Endothelial cell of hepatic sinusoid (primary cell): Measurements from ENCODE around the gene TARBP1.

Source experiments
- in situ Hi-C: cut with HindIII; loops from 2 replicates; pipeline ENCODE4 v1.10.0; 2017; ENCODE audit warnings: low sequenced_read_pairs

TARBP1 gene

DNA sequence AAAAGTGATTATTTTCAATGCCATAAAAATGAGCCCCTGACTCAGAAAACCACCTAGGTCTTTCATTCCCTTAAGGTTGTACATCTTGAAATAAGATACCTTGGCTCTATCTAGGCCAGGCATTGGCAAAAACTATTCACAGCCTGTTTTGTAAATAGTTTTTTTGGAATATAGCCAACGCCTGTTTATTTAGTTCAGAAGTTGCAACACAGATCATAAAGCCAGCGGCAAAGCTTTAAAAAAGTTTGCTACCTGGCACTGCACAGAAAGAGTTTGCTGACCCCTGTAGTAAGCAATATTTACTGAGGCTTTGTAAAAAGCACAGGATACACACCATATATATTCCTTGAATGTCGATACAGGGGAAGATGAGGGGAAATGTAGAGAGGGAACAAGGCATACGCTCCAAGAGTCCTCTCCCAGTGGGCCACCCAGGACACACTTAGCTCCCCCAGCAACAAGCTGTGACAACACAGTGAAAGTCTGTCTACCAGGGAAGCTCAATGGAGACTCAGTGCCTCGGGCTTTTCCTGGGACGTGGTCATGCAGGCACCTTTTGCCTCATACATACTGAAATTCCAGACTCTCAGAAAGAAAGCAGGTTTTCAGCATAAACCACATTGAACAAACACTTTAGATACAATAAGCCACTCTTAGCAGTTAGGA, 20.5 kb downstream of the TARBP1 start:
- in situ Hi-C loops = no loop called here

DNA sequence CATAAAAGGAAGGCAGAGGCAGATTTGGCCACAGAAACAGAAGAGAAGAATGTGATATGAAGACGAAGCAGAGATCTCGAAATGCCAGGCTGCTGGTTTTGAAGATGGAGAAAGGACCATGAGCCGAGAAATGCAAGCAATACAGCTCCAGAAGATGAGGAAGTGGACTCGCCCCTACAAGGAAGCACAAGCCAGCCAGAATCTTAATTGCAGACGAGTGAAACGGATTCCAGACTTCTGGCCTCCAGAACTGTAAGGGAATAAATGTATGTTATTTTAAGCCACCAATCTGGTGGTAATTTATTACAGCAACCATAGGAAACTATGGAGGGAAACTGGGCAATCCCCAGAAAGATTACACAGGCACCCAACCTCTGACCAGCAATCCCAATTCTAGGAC, 24.1 kb downstream of the TARBP1 start:
- in situ Hi-C loops = no loop called here

DNA sequence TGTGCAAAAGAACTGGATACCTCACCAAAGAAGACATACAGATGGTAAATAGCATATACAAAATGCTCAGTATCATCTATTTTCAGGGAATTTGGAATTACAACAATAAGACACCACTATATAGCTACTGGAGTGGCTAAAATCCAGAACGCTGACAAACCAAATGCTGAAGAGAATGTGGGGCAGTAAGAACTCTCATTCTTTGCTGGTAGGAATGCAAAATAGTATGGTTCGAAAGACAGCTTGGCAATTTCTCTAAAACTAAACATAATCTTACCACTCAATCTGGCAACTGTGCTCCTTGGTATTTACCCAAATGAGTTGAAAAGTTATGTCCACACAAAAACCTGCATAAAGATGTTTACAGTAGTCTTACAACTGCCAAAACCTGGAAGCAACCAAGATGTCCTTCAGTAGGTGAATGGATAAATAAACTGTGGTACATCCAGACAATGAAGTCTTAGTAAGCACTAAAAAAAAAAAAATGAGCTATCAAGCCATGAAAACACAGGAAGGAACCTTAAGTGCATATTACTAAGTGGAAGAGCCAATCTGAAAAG, 26.5 kb downstream of the TARBP1 start:
- in situ Hi-C loops = no loop called here

DNA sequence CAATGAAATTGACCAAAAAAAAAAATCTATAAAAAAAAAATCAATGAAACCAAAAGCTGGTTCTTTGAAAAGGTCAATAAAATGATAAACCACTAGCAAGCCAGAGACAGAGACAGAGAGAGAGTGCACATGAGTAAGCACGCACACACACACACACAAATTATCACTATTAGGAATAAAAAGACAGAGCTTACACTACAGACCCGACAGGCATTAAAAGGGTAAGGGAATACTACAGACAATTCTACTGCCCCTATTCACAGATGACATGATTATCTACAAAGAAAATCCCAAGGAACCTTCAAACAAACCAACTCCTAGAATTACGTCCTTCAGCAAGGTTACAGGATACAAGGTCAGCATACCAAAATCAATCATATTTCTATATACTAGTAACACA, 38.6 kb downstream of the TARBP1 start:
- in situ Hi-C loops = no loop called here

DNA sequence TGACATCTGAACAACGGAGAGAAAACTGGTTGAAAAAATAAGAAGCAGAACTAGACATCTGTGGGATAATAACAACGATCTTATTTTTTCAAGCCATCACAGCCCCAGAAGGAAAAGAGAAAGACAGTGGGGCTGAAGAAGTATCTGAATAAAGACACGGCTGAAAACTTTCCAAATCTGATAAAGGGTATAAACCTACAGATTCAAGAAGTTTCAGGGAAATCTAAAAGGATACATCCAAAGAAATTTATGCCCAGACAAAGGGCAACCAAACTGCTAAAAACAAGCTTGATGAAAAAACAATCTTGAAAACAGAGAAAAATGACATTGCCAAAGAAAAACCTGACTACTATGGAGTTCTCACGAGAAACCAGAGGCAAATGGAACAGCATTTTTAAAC, 40.4 kb downstream of the TARBP1 start:
- in situ Hi-C loops = no loop called here

DNA sequence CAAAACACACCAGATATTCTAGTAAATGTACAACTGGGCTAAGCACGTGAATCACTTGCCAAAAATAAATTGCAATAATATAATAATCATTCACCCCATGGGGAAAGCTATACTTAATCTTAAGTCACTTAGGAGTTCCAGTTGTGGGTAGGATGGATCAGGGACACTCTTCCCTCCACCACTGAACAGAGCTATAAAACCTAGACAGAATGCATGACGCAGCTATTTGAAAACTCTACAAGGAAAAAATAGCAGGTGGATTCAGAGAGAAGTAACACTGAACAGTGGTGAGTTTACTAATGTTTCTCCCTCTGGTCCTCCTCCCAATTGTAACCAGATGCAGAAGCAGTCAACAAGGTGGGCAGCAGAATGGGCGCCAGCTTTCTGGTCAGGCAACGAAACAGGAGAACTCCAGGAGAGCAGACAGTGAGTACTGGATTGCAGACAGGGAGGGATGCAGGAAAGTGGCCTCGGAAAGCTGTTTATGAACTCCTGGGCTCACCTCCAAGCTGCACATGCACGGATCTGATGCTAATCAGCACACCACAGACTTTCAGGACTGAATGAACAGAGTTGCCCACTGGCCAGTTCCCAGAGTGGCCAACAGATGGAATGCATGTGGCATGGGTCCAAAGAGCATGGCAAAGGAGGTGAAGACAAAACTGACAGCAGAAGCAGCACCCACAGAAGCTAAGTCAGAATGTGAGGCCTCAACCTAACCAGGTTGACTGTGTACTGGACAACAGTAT, 41.4 kb downstream of the TARBP1 start:
- in situ Hi-C loops = no loop called here

- in situ Hi-C loops = no loop called here
Measured at GRCh38 chr1:234435620-234436019, 43.4 kb downstream of the TARBP1 start.

DNA sequence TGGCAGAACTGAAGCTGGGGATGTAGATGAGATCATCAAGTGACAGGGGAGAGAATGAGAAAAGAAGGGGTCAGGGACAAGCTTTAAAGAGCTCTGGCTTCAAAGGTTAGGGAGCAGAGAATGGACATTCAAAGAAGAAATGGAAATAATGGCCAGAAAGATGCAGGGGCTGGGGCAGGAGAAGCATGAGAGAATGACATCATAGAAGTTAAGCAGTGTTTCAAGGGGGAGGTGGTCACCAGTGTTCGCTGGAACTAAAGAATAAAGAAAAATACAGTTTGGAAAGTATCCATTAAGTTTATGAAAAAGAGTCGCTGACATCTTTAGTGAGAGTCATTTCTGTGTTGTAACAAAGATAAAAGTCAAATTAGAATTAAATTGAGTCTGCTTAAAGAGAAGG, 44.3 kb downstream of the TARBP1 start:
- in situ Hi-C loops = no loop called here

DNA sequence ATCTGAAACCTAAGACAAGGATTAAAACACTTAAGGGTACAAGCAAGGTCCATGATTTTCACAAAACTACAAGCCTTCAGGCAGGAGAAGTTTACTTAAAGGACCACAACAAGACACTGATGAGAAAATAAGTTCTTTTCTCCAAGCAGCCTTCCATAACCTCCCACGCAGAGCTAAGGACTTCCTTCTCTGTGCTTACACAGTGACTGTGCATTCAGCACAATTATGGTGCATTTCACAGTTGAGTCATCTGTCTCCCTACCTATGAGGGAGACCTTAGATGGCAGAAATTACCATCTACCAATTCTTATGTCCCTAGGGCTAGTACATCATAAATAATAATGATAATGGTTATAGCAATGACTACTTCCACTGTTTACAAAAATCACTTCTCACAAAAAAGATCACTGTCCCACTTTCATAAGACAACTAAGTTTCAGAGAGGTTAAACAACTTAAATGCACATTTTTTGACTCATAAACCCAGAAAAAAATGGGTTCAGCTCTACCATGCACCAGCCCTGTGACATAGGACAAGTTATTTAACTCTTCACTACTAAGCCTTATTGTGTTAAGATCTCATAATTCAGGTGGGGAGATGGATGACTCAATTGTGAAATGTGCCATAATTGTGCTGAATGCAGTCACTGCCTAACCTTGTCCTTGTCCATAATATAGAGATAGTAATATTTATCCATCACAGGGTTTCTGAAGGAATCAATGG, 45.3 kb downstream of the TARBP1 start:
- in situ Hi-C loops = no loop called here

GRCh38 chr1:234431255-234431654, 47.7 kb downstream of the TARBP1 start:
- in situ Hi-C loops = no loop called here

DNA sequence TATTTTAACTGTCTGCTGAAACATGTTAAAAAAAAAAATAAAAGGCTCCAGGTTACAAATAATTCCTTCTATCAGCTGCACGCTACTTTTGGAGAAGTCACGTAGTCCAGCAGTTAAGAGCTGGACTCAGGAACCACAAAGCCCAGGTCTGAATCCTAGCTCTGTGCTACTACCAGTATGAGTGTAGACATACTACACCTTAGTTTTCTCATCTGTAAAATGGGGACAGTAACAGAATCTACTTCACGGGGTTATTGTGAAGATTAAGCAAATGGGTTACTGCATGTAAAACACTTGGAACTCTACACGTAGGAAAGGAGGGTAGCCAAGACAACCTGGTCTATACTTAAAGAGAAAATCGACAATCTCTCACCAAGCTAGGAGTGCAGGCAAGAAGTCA, 48.3 kb downstream of the TARBP1 start:
- in situ Hi-C loops = no loop called here

- in situ Hi-C loops = no loop called here
Measured at GRCh38 chr1:234429434-234429806, 49.6 kb downstream of the TARBP1 start.

DNA sequence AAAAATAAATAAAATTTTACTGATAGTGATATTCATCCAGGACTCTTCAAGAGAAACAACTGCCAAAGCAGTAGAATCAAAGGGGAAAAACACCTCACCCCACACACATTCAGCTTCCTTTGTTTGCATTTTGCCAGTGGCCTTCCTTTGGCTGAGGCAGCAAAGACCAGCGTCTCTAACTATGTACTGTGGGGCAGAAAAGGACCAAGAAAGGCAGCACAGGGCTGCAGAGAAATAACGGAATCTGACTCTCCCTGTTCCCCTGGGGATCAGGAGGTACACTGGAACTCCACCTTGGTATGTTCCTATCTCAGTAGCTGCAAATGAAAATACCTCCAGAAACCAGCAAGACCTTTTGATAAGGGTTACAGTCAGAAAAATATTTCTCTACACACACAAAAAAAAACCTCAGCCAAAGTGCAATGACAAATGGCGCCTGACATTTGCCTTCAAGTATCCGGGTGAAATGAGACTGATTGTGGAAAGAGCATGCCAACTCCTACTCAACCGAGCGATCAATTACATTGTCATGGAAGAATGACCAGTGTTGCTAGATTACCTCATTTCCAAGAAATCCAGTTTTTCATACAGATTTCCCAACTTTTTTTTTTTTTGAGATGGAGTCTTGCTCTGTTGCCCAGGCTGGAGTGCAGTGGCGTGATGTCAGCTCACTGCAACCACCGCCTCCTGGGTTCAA, 50.9 kb downstream of the TARBP1 start:
- in situ Hi-C loops = no loop called here

DNA sequence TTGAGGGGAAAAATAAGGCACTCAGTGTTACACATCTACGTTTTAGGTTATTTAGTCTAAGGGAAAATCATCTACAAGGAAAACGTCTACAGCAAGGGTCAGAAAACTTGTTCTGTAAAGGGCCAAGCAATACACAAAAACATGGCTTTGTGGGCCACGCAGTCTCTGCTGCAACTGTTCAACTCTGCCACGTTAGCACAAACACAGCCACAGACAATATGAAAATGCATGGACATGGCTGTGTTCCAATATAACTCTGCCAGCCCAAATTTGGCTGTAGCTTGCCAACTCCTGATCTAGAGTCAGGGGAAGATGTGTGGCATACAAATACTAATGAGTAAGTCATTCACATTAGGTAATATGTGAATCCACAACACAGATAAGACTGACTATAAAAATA, 65.0 kb downstream of the TARBP1 start:
- in situ Hi-C loops = no loop called here

DNA sequence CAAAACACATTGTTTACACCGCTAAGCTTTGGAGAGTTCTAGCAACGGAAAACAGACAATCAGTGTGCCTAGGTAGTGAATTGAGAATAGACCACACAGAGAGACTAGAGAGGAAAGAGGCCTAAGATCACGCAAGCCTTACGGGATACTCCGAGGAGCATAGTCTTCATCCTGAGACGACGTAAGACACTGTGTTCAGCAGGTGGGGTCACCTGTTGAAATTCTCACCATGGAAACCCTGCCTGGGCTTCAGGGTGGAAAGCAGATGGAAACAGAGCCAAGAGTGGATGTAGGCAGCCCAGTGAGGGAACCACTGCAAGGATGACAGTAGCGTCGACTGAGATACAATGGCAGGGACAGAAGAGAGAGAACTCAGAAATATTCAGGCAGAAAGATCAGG, 65.5 kb downstream of the TARBP1 start:
- in situ Hi-C loops = no loop called here

GRCh38 chr1:234412830-234413229, 66.1 kb downstream of the TARBP1 start:
- in situ Hi-C loops = no loop called here

DNA sequence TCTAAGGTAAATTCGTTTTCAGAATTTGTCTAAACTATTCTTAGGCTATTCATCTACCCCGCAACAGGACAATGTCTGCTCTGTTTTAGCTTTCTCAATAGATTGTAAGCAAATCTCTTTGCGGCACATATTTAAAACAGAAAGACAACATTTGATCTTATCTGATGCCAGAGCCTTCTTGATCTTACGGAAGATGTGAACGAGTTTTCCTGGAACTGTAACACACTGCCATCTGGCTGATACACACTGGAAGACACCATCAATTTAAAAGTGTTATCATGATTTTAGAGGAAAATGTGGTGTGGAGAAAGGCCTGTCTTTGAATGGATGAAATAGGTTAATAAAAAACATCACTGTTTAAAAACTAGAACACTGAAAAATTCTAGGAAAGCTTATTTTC, 69.7 kb downstream of the TARBP1 start:
- in situ Hi-C loops = no loop called here

DNA sequence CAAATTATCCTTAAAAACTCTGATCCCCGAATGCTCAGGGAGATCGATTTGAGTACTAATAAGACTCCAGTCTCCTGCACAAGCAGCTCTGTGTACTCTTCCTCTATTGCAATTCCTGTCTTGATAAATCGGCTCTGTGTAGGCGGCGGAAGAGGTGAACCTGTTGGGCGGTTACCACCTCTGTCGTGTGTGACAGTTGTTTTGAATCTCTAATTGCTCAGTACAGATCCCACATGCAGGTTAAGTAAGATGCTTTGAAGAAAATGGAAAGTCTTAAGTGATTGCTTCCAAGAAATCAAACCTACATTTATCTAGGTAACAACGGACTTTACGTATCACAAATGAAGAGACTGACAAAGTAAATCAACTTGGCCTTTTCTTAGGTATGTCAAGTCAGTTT, 70.2 kb downstream of the TARBP1 start:
- in situ Hi-C loops = no loop called here

- in situ Hi-C loops = no loop called here
Measured at GRCh38 chr1:234406871-234407270, 72.1 kb downstream of the TARBP1 start.

DNA sequence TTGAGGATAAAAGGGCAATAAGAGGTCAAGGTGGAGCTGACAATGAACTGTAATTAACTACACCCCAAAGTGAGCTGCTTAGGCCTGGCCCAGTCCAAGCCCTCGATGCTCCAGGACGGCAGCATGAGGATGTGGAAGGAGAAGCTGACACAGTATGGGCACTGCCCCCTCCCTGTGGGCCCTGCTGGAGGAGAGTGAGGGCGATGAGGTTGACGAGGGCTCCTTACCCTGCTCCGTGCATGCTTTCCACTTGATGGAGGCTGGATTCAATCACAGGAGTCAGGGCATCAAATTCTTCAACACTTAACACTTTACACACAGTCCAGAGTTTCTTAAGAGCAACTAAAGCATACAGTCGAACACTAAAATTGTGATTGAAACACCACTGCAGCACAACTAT, 73.3 kb downstream of the TARBP1 start:
- in situ Hi-C loops = no loop called here

GRCh38 chr1:234402939-234403338, 76.0 kb downstream of the TARBP1 start:
- in situ Hi-C loops = no loop called here
